ENCODE data around the gene RABEP2. TPM values are rescaled to one million over a fixed set of nuclear protein-coding genes. Genes with fewer than 3 reads are reported as not detected.

Gene RABEP2
- total RNA-seq, 1 donor = 31.5 TPM

GRCh38 chr16:28899882-28900590 is 25.0 kb downstream of the RABEP2 start:
- Histone ChIP-seq H3K4me2 (ENCODE audit: insufficient read depth, low read length) (no peak overlapping the region), H3K27me3 (ENCODE audit: insufficient read depth, low read length) (no peaks in the 10 kb centered on the region), H3K79me2 (ENCODE audit: insufficient read depth, low read length) (no peaks in the 10 kb centered on the region), H3K4me1 (ENCODE audit: insufficient read depth, low read length) (no peaks in the 10 kb centered on the region), H2AFZ (ENCODE audit: low read length) (no peak overlapping the region), H3K27ac (ENCODE audit: low read depth, low read length) (no peak overlapping the region), H4K20me1 (ENCODE audit: insufficient read depth, low read length) (no peaks in the 10 kb centered on the region), H3K36me3 (ENCODE audit: insufficient read depth, low read length) (no peaks in the 10 kb centered on the region), H3K4me3 (ENCODE audit: insufficient read depth, low read length) (no peak overlapping the region), H3K9me3 (ENCODE audit: low read depth, low read length) (no peaks in the 10 kb centered on the region)
- no peak for DNase-seq (ENCODE audit: insufficient read length, low spot score, missing footprints)
- TF ChIP-seq CTCF (IDR thresholded peaks at IDR 0.05; ENCODE audit: extremely low read depth, low read depth, low read length) = no peak

GRCh38 chr16:28898942-28899341 is 26.1 kb downstream of the RABEP2 start:
- H3K27ac ChIP-seq (ENCODE audit: low read depth, low read length) = no peak overlapping the region
- H3K4me1 ChIP-seq (ENCODE audit: insufficient read depth, low read length) = no peaks in the 10 kb centered on the region
- no peaks in the 10 kb centered on the region for H3K27me3 ChIP-seq (ENCODE audit: insufficient read depth, low read length)
- no peaks in the 10 kb centered on the region for H4K20me1 ChIP-seq (ENCODE audit: insufficient read depth, low read length)
- H3K4me3 ChIP-seq (ENCODE audit: insufficient read depth, low read length) = no peak overlapping the region
- no peaks in the 10 kb centered on the region for H3K36me3 ChIP-seq (ENCODE audit: insufficient read depth, low read length)
- no peak overlapping the region for H3K4me2 ChIP-seq (ENCODE audit: insufficient read depth, low read length)
- no peaks in the 10 kb centered on the region for H3K9me3 ChIP-seq (ENCODE audit: low read depth, low read length)
- no peak for DNase-seq (ENCODE audit: insufficient read length, low spot score, missing footprints)
- H3K79me2 ChIP-seq (ENCODE audit: insufficient read depth, low read length) = no peaks in the 10 kb centered on the region
- no peak for TF ChIP-seq CTCF (IDR thresholded peaks at IDR 0.05; ENCODE audit: extremely low read depth, low read depth, low read length)
- no peak overlapping the region for H2AFZ ChIP-seq (ENCODE audit: low read length)

- no peaks in the 10 kb centered on the region for H3K27me3 ChIP-seq (ENCODE audit: insufficient read depth, low read length)
- H3K4me1 ChIP-seq (ENCODE audit: insufficient read depth, low read length) = no peaks in the 10 kb centered on the region
- no peaks in the 10 kb centered on the region for H3K9me3 ChIP-seq (ENCODE audit: low read depth, low read length)
- no peaks in the 10 kb centered on the region for H3K36me3 ChIP-seq (ENCODE audit: insufficient read depth, low read length)
- no peak overlapping the region for H3K4me2 ChIP-seq (ENCODE audit: insufficient read depth, low read length)
- DNase-seq (ENCODE audit: insufficient read length, low spot score, missing footprints) = no peak
- H4K20me1 ChIP-seq (ENCODE audit: insufficient read depth, low read length) = no peaks in the 10 kb centered on the region
- H2AFZ ChIP-seq (ENCODE audit: low read length) = no peak overlapping the region
- no peak for TF ChIP-seq CTCF (IDR thresholded peaks at IDR 0.05; ENCODE audit: extremely low read depth, low read depth, low read length)
- H3K79me2 ChIP-seq (ENCODE audit: insufficient read depth, low read length) = no peaks in the 10 kb centered on the region
- no peak overlapping the region for H3K4me3 ChIP-seq (ENCODE audit: insufficient read depth, low read length)
- H3K27ac ChIP-seq (ENCODE audit: low read depth, low read length) = no peak overlapping the region
Observed at GRCh38 chr16:28898266-28898665, 26.8 kb downstream of the RABEP2 start.

GRCh38 chr16:28897826-28898225 is 27.2 kb downstream of the RABEP2 start:
- H3K9me3 ChIP-seq (ENCODE audit: low read depth, low read length) = no peaks in the 10 kb centered on the region
- H3K27me3 ChIP-seq (ENCODE audit: insufficient read depth, low read length) = no peaks in the 10 kb centered on the region
- no peak overlapping the region for H2AFZ ChIP-seq (ENCODE audit: low read length)
- H3K79me2 ChIP-seq (ENCODE audit: insufficient read depth, low read length) = no peaks in the 10 kb centered on the region
- H3K4me3 ChIP-seq (ENCODE audit: insufficient read depth, low read length) = no peak overlapping the region
- no peaks in the 10 kb centered on the region for H3K36me3 ChIP-seq (ENCODE audit: insufficient read depth, low read length)
- H4K20me1 ChIP-seq (ENCODE audit: insufficient read depth, low read length) = no peaks in the 10 kb centered on the region
- TF ChIP-seq CTCF (IDR thresholded peaks at IDR 0.05; ENCODE audit: extremely low read depth, low read depth, low read length) = no peak
- DNase-seq (ENCODE audit: insufficient read length, low spot score, missing footprints) = no peak
- H3K4me1 ChIP-seq (ENCODE audit: insufficient read depth, low read length) = no peaks in the 10 kb centered on the region
- H3K4me2 ChIP-seq (ENCODE audit: insufficient read depth, low read length) = no peak overlapping the region
- no peak overlapping the region for H3K27ac ChIP-seq (ENCODE audit: low read depth, low read length)

All from osteoblast (primary cell).